K562 (cell line): ENCODE results near the gene DPH2. TPM values are rescaled to one million over a fixed set of nuclear protein-coding genes. Genes with fewer than 3 reads are reported as not detected.

Experiments used
- ATAC-seq: fragments of 200-7000 bp; cut with Tn5 transposase; 3 replicates; pipeline ENCODE4 v1.9.1; 2020; ENCODE audit warnings: moderate library complexity
- BruUV-seq: library from RNA; stranded (reverse); fragments of 400-500 nt; replicated peaks from 2 replicates; lab custom pipeline; 2021; lab: Mats Ljungman, UMichigan
- CTCF ChIA-PET: fragments of 300-600 bp; formaldehyde crosslinking; extraction: SDS; loops from one replicate; lab custom pipeline; 2021; ENCODE audit warnings: low intra/inter-chr PET ratio; lab: Yijun Ruan, JAX
- POLR2A ChIA-PET: fragments of 300-600, 350-650 bp; sonication (Branson Sonifier 250); formaldehyde crosslinking; extraction: SDS; loops from one replicate; lab custom pipeline; 2021; ENCODE audit warnings: antibody characterized with exemption, inconsistent platforms; lab: Yijun Ruan, JAX
- DNase-seq, 4 experiments: peaks; one replicate each; pipeline versions ENCODE4 v3.0.0 to v3.0.0-alpha.2; 2011 to 2018; ENCODE audit warnings: low spot score in 3 of 4, mixed read lengths in 3 of 4; ENCODE audit errors: extremely low read depth in 1 of 4
- FAIRE-seq: peaks from 2 replicates; lab custom pipeline; 2011; peaks lifted over from hg19 to GRCh38; lab: Jason Lieb, UNC
- H2AFZ ChIP-seq: 2 replicates; pipeline ENCODE4 v1.6.0; 2011; ENCODE audit warnings: low read depth, low read length, control low read depth, inconsistent platforms
- H3K27ac ChIP-seq: fragments of 200-600 bp; 3 replicates; pipeline ENCODE4 v1.8.0; 2011; ENCODE audit warnings: low read depth, mild to moderate bottlenecking, control low read depth, inconsistent platforms, low read length, moderate library complexity, mixed read lengths; ENCODE audit errors: extremely low read depth
- H3K27me3 ChIP-seq, 2 experiments: fragments of 300-600 bp in 1 of 2; 2 replicates in 1 of 2; 3 replicates in 1 of 2; pipeline versions ENCODE4 v1.6.0 to v1.8.0; 2011; ENCODE audit warnings: inconsistent platforms in 2 of 2, low read length in 2 of 2, mild to moderate bottlenecking in 1 of 2, mixed read lengths in 1 of 2, moderate library complexity in 1 of 2; ENCODE audit not compliant: control insufficient read depth in 2 of 2, insufficient read depth in 2 of 2
- H3K36me3 ChIP-seq: fragments of 300-600 bp; 3 replicates; pipeline ENCODE4 v1.8.0; 2011; ENCODE audit warnings: mild to moderate bottlenecking, low read length, inconsistent platforms; ENCODE audit not compliant: control insufficient read depth, insufficient read depth
- H3K4me1 ChIP-seq, 2 experiments: fragments of 200-600 bp in 1 of 2; replicated peaks in 1 of 2; 2 replicates in 1 of 2; 3 replicates in 1 of 2; pipeline versions ENCODE4 v1.5.1 to v1.8.0; 2011; ENCODE audit warnings: inconsistent platforms in 2 of 2, low read length in 2 of 2, mild to moderate bottlenecking in 1 of 2, mixed read lengths in 1 of 2, moderate library complexity in 1 of 2; ENCODE audit not compliant: control insufficient read depth in 2 of 2, insufficient read depth in 2 of 2
- H3K4me2 ChIP-seq: 2 replicates; pipeline ENCODE4 v1.6.1; 2011; ENCODE audit warnings: low read length, control low read depth, inconsistent platforms, mixed read lengths; ENCODE audit not compliant: insufficient read depth
- H3K4me3 ChIP-seq: fragments of 200-600 bp; sonication (generic), shearing (Covaris generic); 2 replicates; pipeline ENCODE4 v1.5.1; 2016; ENCODE audit warnings: control low read depth, inconsistent platforms
- H3K79me2 ChIP-seq: fragments of 200-600 bp; 3 replicates; pipeline ENCODE4 v1.8.0; 2011; ENCODE audit warnings: low read length, inconsistent platforms; ENCODE audit not compliant: control insufficient read depth, insufficient read depth
- H3K9ac ChIP-seq, 2 experiments: 2 replicates each; pipeline versions ENCODE4 v1.6.0 to v1.6.1; 2011; ENCODE audit warnings: low read depth in 2 of 2, low read length in 2 of 2, control low read depth in 1 of 2, inconsistent platforms in 1 of 2, mild to moderate bottlenecking in 1 of 2, mixed read lengths in 1 of 2; ENCODE audit not compliant: insufficient read depth in 1 of 2
- H3K9me1 ChIP-seq: one replicate; pipeline ENCODE4 v1.6.0; 2011; ENCODE audit warnings: inconsistent platforms, mild to moderate bottlenecking, low read length, moderate library complexity; ENCODE audit not compliant: control insufficient read depth, insufficient read depth
- H3K9me3 ChIP-seq: replicated peaks from 2 replicates; pipeline ENCODE4 v1.5.1; 2011; ENCODE audit warnings: low read depth, low read length, inconsistent platforms; ENCODE audit not compliant: control insufficient read depth, insufficient read depth
- H4K20me1 ChIP-seq: replicated peaks from 2 replicates; pipeline ENCODE4 v1.6.1; 2011; ENCODE audit warnings: low read length, inconsistent platforms, mixed read lengths; ENCODE audit not compliant: control insufficient read depth, insufficient read depth
- IRF1 ChIP-seq: sonication (generic); formaldehyde crosslinking; IDR thresholded peaks from 2 replicates; pipeline ENCODE4 v1.8.0; 2022; ENCODE audit warnings: missing genetic modification reagents, mild to moderate bottlenecking, borderline replicate concordance
- POLR2A ChIP-seq: fragments of 450-650 bp; conservative IDR thresholded peaks from 2 replicates; pipeline ENCODE4 v1.6.1; 2016
- RBFOX2 ChIP-seq: fragments of 200-400 bp; formaldehyde crosslinking; IDR thresholded peaks from 2 replicates; pipeline ENCODE4 v1.6.1; 2017; ENCODE audit warnings: low read depth, mild to moderate bottlenecking, low read length, moderate library complexity
- ZNF507 ChIP-seq: conservative IDR thresholded peaks from 2 replicates; pipeline ENCODE4 v1.6.1; 2017; ENCODE audit warnings: missing genetic modification characterization, missing compliant biosample characterization
- WGBS: fragments of 100-300 bp; shearing (Covaris generic); methylation state at CpG from one replicate; pipeline ENCODE4 v1.1.6; 2016; ENCODE audit warnings: low coverage, mixed read lengths; ENCODE audit not compliant: insufficient coverage; ENCODE audit errors: missing lambda C conversion rate; 5-methylcytosine and 5-hydroxymethylcytosine counted together
- in situ Hi-C: fragments of 300-500 bp; cut with MboI; formaldehyde crosslinking; loops from 4 replicates; pipeline ENCODE4 v1.15.0; 2018; ENCODE audit warnings: inconsistent platforms, mixed read lengths
- intact Hi-C: fragments of 100-400 bp; cut with micrococcal nuclease; formaldehyde crosslinking; loops from 2 replicates; pipeline ENCODE4 v1.14.2; 2022
- polyA plus RNA-seq, 8 experiments: library from polyadenylated mRNA; depleted of rRNA in 4 of 8; stranded (reverse) in 5 of 8; unstranded in 3 of 8; fragments of >200 nt; fragmentation: Nextera tagmentation in 2 of 8; fragmentation: Illumina TruSeq in 1 of 8; extraction: Ambion mirVana in 2 of 8; extraction: Trizol in 1 of 8; gene quantifications; 2 replicates each; pipeline versions ENCODE4 v1.2.1 to v1.2.3, GENCODE V29; 2011 to 2014; ENCODE audit warnings: inconsistent platforms in 1 of 8, missing spikeins in 1 of 8
- total RNA-seq, 7 experiments: library from RNA; depleted of rRNA in 6 of 7; stranded (reverse); fragments of >200 nt in 6 of 7; fragmentation: Illumina TruSeq in 2 of 7; extraction: Trizol in 2 of 7; gene quantifications; 2 replicates each; pipeline versions ENCODE4 v1.2.1 to v1.2.3, GENCODE V29; 2011 to 2021; ENCODE audit warnings: low replicate concordance in 1 of 7

DPH2 gene
- total and polyA plus RNA-seq, 9 of the 15 experiments (the other 6 are each of a cell fraction or from before 2014, with no cell fraction given), result 17.9 to 94.1 (median 68.1) TPM

DNA sequence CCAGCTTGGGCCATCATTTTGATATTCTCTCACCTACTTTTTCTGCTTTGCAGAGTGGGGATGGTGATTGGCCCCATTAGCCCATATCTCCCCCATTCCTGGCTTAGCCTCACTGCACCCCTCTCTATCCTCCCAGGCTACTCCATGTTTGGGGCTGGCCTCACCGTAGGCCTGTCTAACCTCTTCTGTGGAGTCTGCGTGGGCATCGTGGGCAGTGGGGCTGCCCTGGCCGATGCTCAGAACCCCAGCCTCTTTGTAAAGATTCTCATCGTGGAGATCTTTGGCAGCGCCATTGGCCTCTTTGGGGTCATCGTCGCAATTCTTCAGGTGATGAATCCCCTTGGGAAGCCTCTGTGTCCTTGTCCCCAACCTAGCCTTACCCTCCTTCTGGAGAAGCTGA is 7.1 kb downstream of the DPH2 start:
- no TSS peak for BruUV-seq

More for the DNA sequence above, 7.1 kb downstream of the DPH2 start:
- ATAC-seq (no peak), FAIRE-seq (no peak), DNase-seq (no peak)
- no peak overlapping the region for H3K4me2 ChIP-seq
- CTCF ChIA-PET, result no interaction called here
- intact Hi-C loops (no loop called here), in situ Hi-C loops (no loop called here)
- H3K27ac ChIP-seq, result no peak overlapping the region
- H3K27me3 ChIP-seq, result no peaks in the 10 kb centered on the region
- peaks cover 65% of the 10 kb centered on the region for H3K36me3 ChIP-seq
- H2AFZ ChIP-seq, result no peak overlapping the region
- WGBS, result 95% methylated on average over 8 of the region's 8 CpGs
- H3K79me2 ChIP-seq, result peaks cover 68% of the 10 kb centered on the region
- peaks cover 47 to 73% of the 10 kb centered on the region in 2 experiments for H3K4me1 ChIP-seq
- peak overlapping the region in 1 of 2 experiments; percentile 66; a peak in 1 of 4 replicates for H3K9ac ChIP-seq
- H3K4me3 ChIP-seq, result no peak overlapping the region
- TF ChIP-seq ZNF507 (tag), result no peak
- TF ChIP-seq RBFOX2, result peak; percentile 39; the same call in 1 of the 2 replicates
- no peak for TF ChIP-seq POLR2A
- no peak for TF ChIP-seq IRF1 (CRISPR knock-in tag)
- H3K9me3 ChIP-seq, result no peaks in the 10 kb centered on the region
- POLR2A ChIA-PET, result interaction anchor here (0.6 to 2.5 kb wide), 7 partner anchors 12 to 59 kb away, joined by 3 to 10 read pairs (median 5); partner anchors contain the start of gene CCDC24
- peaks cover 14% of the 10 kb centered on the region for H3K9me1 ChIP-seq
- peaks cover 24% of the 10 kb centered on the region for H4K20me1 ChIP-seq
